GM21528 (cell line): ENCODE results near the gene OVCA2.

ENCODE experiments used
- ATAC-seq: cut with Tn5 transposase; IDR thresholded peaks from one replicate; pipeline ENCODE4 v1.9.1; 2021; ENCODE audit warnings: mild to moderate bottlenecking, moderate library complexity; ENCODE audit not compliant: unreplicated experiment, low FRiP score

Gene OVCA2

GRCh38 chr17:2041561-2042389 is at the start of gene OVCA2:
Gene OVCA2 (plus strand): TSS chr17:2042022. CDS start chr17:2042048, 26 bp downstream.
- ATAC-seq: peak; percentile 88

GRCh38 chr17:1992541-1992940 is 49.3 kb upstream of the OVCA2 start:
- no peak for ATAC-seq

GRCh38 chr17:1994707-1995106 is 47.1 kb upstream of the OVCA2 start:
- ATAC-seq: no peak

- no peak for ATAC-seq
Measured at GRCh38 chr17:1995321-1995892, 46.4 kb upstream of the OVCA2 start.

- ATAC-seq: no peak
Measured at GRCh38 chr17:1995907-1996799, 45.7 kb upstream of the OVCA2 start.

- ATAC-seq: no peak
Measured at GRCh38 chr17:1996800-1997288, 45.0 kb upstream of the OVCA2 start.

- ATAC-seq: no peak
Measured at GRCh38 chr17:1997289-1997926, 44.4 kb upstream of the OVCA2 start.

- ATAC-seq: no peak
Measured at GRCh38 chr17:1997927-1998742, 43.7 kb upstream of the OVCA2 start.

- ATAC-seq: no peak
Measured at GRCh38 chr17:1999557-2000251, 42.1 kb upstream of the OVCA2 start.

GRCh38 chr17:2002767-2003329 is 39.0 kb upstream of the OVCA2 start:
- no peak for ATAC-seq

- no peak for ATAC-seq
Measured at GRCh38 chr17:2003525-2003924, 38.3 kb upstream of the OVCA2 start.

- no peak for ATAC-seq
Measured at GRCh38 chr17:2004435-2004952, 37.3 kb upstream of the OVCA2 start.

GRCh38 chr17:2008332-2009126 is 33.3 kb upstream of the OVCA2 start:
- no peak for ATAC-seq

- ATAC-seq: no peak
Measured at GRCh38 chr17:2009737-2010136, 32.1 kb upstream of the OVCA2 start.

- ATAC-seq: no peak
Measured at GRCh38 chr17:2011411-2012371, 30.1 kb upstream of the OVCA2 start.

GRCh38 chr17:2012499-2012898 is 29.3 kb upstream of the OVCA2 start:
- no peak for ATAC-seq
